GM12892 (cell line): ENCODE results near the gene MCOLN1.

Experiments
- POLR2AphosphoS5 ChIP-seq: IDR thresholded peaks from 2 replicates; pipeline ENCODE4 v1.6.1; 2011; ENCODE audit warnings: low read depth, low read length, control low read depth
- TAF1 ChIP-seq: IDR thresholded peaks from 2 replicates; pipeline ENCODE4 v1.6.1; 2011; ENCODE audit warnings: low read depth, mild to moderate bottlenecking, control low read depth, low read length, borderline replicate concordance

- TF ChIP-seq TAF1 (no peak), POLR2AphosphoS5 (no peak)
Measured at GRCh38 chr19:7535998-7536695, 13.7 kb downstream of the MCOLN1 start.
